Motor neuron (in vitro differentiated cells): ENCODE results near the gene OXCT1. TPM values are rescaled to one million over a fixed set of nuclear protein-coding genes. Genes with fewer than 3 reads are reported as not detected.
A peak's percentile ranks its signal among the peaks of the same experiment; 100 is the strongest.

Experiments used
- ATAC-seq, 8 experiments: fragments of 200-7000 bp; cut with Tn5 transposase; replicated peaks in 6 of 8; 2 replicates each; pipeline ENCODE4 v1.8.0; 2021; ENCODE audit warnings: mild to moderate bottlenecking in 8 of 8, moderate library complexity in 8 of 8
- H3K27ac ChIP-seq, 2 donors: fragments of 250-450 bp; sonication (Bioruptor Pico); 2 replicates each; pipeline ENCODE4 v1.9.0; 2021; ENCODE audit warnings: antibody characterized with exemption in 2 of 2, mild to moderate bottlenecking in 2 of 2, moderate library complexity in 1 of 2
- H3K4me1 ChIP-seq, 2 donors: fragments of 250-450 bp; sonication (Bioruptor Pico); replicated peaks in 1 of 2; 2 replicates each; pipeline ENCODE4 v1.6.1; 2021; ENCODE audit warnings: antibody characterized with exemption in 2 of 2, mild to moderate bottlenecking in 2 of 2, moderate library complexity in 1 of 2
- H3K4me3 ChIP-seq, 5 donors: fragments of 250-450 bp; sonication (Bioruptor Pico); 2 replicates each; pipeline ENCODE4 v1.9.0; 2021; ENCODE audit warnings: antibody characterized with exemption in 5 of 5, mild to moderate bottlenecking in 5 of 5, moderate library complexity in 4 of 5
- WGBS, 10 experiments: fragments of 450-650 bp; shearing (Covaris generic); methylation state at CpG; one replicate each; pipeline ENCODE4 v1.0.0; 2022; 5-methylcytosine and 5-hydroxymethylcytosine counted together
- in situ Hi-C, 9 experiments: fragments of 400-800 bp; cut with MboI; loops; one replicate each; pipeline ENCODE4 v1.15.0; 2021; ENCODE audit warnings: low sequenced_read_pairs in 9 of 9, low pct_unique_long_range_greater_than_20kb in 2 of 9; ENCODE audit not compliant: unreplicated experiment in 9 of 9
- total RNA-seq, 8 experiments: library from RNA; unstranded; fragments of 300-600 nt; gene quantifications; 2 replicates each; pipeline versions ENCODE4 v1.2.3 to v1.2.4, GENCODE V29; 2022

OXCT1 gene
- total RNA-seq, 8 experiments from 2014 or later = 6.6 to 55.5 (median 36.9) TPM

- in situ Hi-C loops = loop anchor here in 3 of 9 experiments (5.0 to 25.0 kb wide), 3 partner anchors 129 to 354 kb away; no protein-coding TSS in a partner anchor
- Histone ChIP-seq H3K4me1 (no peaks in the 10 kb centered on the region), H3K4me3 (no peak overlapping the region), H3K27ac (no peak overlapping the region)
- 0 to 100% (median 58%) methylated on average over 1 to 2 of the region's 2 CpGs; no CpG with 5 or more reads in 2 of the 10 experiments for WGBS, 10 experiments
- ATAC-seq = peak in 3 of 8 experiments; percentile 41 to 96 (median 84)
Observed at GRCh38 chr5:41708604-41708940, 161.7 kb downstream of the OXCT1 start.

DNA sequence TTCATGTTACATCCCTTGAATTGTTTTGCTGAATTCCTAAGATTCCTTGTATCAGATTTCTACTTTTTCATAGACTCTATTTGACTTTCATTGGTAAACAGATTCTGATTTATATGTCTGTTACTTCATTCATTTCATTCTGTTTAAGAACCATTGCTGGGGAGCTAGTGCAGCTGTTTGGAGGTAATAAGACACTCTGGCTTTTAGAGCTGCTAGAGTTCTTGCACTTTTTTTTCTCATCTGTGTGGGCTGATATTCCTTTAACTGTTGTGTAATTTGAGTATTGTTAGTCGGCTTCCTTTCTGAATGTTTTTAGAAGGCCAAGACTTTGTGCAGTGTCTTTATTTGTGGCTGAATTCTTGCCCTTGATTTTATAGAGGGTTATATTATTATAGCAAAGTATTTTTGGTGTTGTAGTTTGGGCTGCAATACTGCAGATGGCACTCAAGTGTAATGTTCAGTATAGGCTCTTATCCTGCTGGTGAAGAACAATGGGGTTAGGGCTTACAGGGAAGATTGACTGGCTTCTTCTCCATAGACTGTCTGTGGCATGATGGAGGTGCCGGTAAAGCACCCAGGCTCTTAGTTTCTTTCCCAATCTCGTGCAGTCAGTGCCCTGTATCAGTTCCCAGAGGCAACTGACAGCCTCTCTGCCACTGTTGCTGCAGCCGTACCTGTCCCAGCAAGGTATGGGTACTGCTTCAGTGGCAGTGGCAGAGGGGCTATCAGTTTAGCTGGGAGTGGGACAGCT lies 162.2 kb downstream of the OXCT1 start:
- H3K27ac ChIP-seq = no peak overlapping the region
- WGBS, 10 experiments = 17 to 86% (median 40%) methylated on average over 1 to 4 of the region's 4 CpGs
- no peak overlapping the region for H3K4me3 ChIP-seq
- peak in 4 of 8 experiments; percentile 38 to 96 (median 90) for ATAC-seq
- in situ Hi-C loops = loop anchor here in 3 of 9 experiments (5.0 to 25.0 kb wide), 3 partner anchors 129 to 354 kb away; no protein-coding TSS in a partner anchor
- H3K4me1 ChIP-seq = no peaks in the 10 kb centered on the region

DNA sequence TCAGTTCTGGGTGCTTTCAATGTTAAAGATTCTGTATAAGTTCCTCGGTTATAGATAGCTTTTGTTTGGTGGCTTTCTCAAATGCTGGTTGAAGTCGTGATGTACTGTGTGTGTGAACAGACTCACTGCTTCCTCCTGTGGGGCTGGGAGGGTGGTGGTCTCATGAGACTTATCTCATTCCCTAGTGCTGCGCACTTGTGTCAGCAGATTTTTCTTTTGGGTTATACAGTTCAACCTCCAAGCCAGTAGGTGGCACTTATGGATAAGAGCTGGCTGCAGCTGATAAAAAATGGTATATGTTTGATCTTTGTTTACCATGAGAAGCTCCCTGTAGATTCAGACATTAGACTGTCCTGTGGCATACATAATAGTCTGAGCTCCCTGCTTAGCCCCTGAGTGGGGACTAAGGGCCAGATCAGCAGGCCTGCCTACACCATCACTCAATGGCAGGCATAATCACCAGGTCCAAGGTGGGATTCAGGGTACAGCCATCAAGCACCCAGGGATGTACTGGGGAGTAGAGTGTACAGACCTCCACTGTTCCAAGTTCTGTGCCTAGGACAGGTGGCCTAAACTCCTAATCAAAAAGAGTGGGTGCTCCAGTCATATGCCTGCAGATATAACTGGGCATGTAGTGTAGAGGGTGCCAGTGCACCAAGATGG lies 174.2 kb downstream of the OXCT1 start:
- 0 to 89% (median 72%) methylated on average over 1 to 3 of the region's 3 CpGs; no CpG with 5 or more reads in 3 of the 10 experiments for WGBS, 10 experiments
- in situ Hi-C loops = no loop called here
- H3K4me1 ChIP-seq = no peaks in the 10 kb centered on the region
- peak in 1 of 8 experiments; percentile 70 for ATAC-seq
- H3K27ac ChIP-seq = no peak overlapping the region
- no peak overlapping the region for H3K4me3 ChIP-seq

DNA sequence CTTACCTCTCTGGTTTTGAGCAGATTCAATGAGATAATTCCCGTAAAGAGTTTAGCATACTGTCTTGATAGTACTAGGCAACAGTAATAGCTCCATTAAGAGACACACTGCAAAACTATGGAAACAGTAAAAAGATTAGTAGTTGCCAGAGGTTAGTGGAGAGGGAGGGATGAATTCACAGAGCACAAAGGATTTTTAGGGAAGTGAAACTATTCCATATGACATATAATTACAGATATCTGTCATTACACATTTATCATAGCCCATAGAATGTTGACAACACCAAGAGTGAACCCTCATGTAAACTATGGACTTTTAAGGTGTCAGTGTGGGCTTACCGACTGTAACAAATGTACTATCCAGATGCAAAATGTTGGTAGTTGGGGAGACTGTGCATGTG lies 183.5 kb downstream of the OXCT1 start:
- Histone ChIP-seq H3K4me1 (no peaks in the 10 kb centered on the region), H3K27ac (no peak overlapping the region), H3K4me3 (no peak overlapping the region)
- in situ Hi-C loops = no loop called here
- no peak for ATAC-seq
- 0 to 100% (median 85%) methylated on average over 1 to 2 of the region's 2 CpGs; no CpG with 5 or more reads in 3 of the 10 experiments for WGBS, 10 experiments

GRCh38 chr5:41686191-41686590 lies 184.0 kb downstream of the OXCT1 start:
- in situ Hi-C loops = no loop called here

GRCh38 chr5:41683181-41683580 lies 187.0 kb downstream of the OXCT1 start:
- no peak for ATAC-seq
- WGBS, 10 experiments = 0 to 92% (median 17%) methylated on average over 1 to 3 of the region's 3 CpGs; no CpG with 5 or more reads in 5 of the 10 experiments

More at GRCh38 chr5:41686191-41686590, 184.0 kb downstream of the OXCT1 start:
- Histone ChIP-seq H3K27ac (no peak overlapping the region), H3K4me3 (no peak overlapping the region), H3K4me1 (no peaks in the 10 kb centered on the region)
- ATAC-seq = no peak

GRCh38 chr5:41682641-41683040 lies 187.6 kb downstream of the OXCT1 start:
- no peaks in the 10 kb centered on the region for H3K4me1 ChIP-seq
- H3K27ac ChIP-seq = no peak overlapping the region
- ATAC-seq = no peak
- no peak overlapping the region for H3K4me3 ChIP-seq
- in situ Hi-C loops = no loop called here
- 0 to 71% (median 25%) methylated on average over 1 of the region's 1 CpG for WGBS, 10 experiments

More at GRCh38 chr5:41683181-41683580, 187.0 kb downstream of the OXCT1 start:
- Histone ChIP-seq H3K4me1 (no peaks in the 10 kb centered on the region), H3K4me3 (no peak overlapping the region), H3K27ac (no peak overlapping the region)
- in situ Hi-C loops = no loop called here

DNA sequence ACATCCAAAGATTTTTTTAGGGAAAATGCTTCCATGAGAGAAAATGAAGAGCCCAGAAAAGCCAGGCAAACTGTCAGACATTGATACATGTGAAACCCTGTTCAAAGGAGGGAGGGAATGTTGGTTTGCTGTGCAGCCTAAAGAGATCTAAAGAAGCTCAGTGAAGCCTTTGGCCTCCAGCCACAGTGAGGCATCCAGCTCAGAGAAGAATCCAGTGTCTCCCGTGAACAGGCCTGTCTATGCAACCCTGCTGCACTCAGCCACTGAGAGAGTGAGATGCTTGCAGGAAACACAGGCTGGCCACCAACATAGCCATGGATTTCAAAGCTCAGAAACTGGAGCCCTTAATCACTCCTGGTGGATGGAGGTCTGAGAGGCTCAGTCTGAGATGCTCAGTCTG lies 188.4 kb downstream of the OXCT1 start:
- in situ Hi-C loops = no loop called here
- 0 to 86% (median 78%) methylated on average over 1 of the region's 1 CpG; no CpG with 5 or more reads in 7 of the 10 experiments for WGBS, 10 experiments
- peak in 1 of 8 experiments; percentile 10 for ATAC-seq
- Histone ChIP-seq H3K4me3 (no peak overlapping the region), H3K4me1 (no peaks in the 10 kb centered on the region), H3K27ac (no peak overlapping the region)

Other genes starting within 250 kb of the OXCT1 start
- 10 to 100 TPM; 13.1 to 31.4 (median 23.2) TPM for gene RIMOC1, start 33.9 kb upstream of the OXCT1 start, total RNA-seq
- gene FBXO4, start 54.9 kb upstream of the OXCT1 start, total RNA-seq = 1 to 10 TPM in 7 of 8 experiments, under 1 TPM in 1; 0.96 to 10.0 (median 2.8) TPM